IMR-90 (cell line): ENCODE measurements around the gene SERPINB5. TPM values are rescaled to one million over a fixed set of nuclear protein-coding genes. Genes with fewer than 3 reads are reported as not detected.

ENCODE experiments used
- ATAC-seq: fragments of 200-7000 bp; cut with Tn5 transposase; 2 replicates; pipeline ENCODE4 v1.9.1; 2020; ENCODE audit warnings: low read depth, mild to moderate bottlenecking, moderate library complexity
- BruUV-seq: library from RNA; stranded (reverse); fragments of 400-500 nt; replicated peaks from 2 replicates; lab custom pipeline; 2021; lab: Mats Ljungman, UMichigan
- CTCF ChIA-PET: fragments of 300-600 bp; formaldehyde crosslinking; extraction: SDS; loops from one replicate; lab custom pipeline; 2021; ENCODE audit warnings: antibody characterized with exemption; lab: Yijun Ruan, JAX
- POLR2A ChIA-PET: fragments of 300-600 bp; sonication (Branson Sonifier 250); formaldehyde crosslinking; loops from one replicate; lab custom pipeline; 2022; ENCODE audit warnings: antibody characterized with exemption; ENCODE audit not compliant: unreplicated experiment; lab: Charles Lee
- DNase-seq: peaks from one replicate; pipeline ENCODE4 v3.0.0; 2013
- H2AFZ ChIP-seq: replicated peaks from 2 replicates; pipeline ENCODE3; 2013; ENCODE audit warnings: low read length, mild to moderate bottlenecking; ENCODE audit not compliant: poor library complexity
- H2AK5ac ChIP-seq: 2 replicates; pipeline ENCODE4 v1.6.1; 2013; ENCODE audit warnings: low read depth, low read length, inconsistent platforms
- H2AK9ac ChIP-seq: replicated peaks from 2 replicates; pipeline ENCODE3; 2013; ENCODE audit warnings: mild to moderate bottlenecking, low read depth, low read length, moderate library complexity; ENCODE audit not compliant: poor library complexity
- H2BK120ac ChIP-seq: 2 replicates; pipeline ENCODE4 v1.6.1; 2013; ENCODE audit warnings: low read depth, low read length, inconsistent platforms
- H2BK15ac ChIP-seq: 3 replicates; pipeline ENCODE4 v1.6.1; 2013; ENCODE audit warnings: low read depth, low read length, inconsistent platforms
- H2BK20ac ChIP-seq: 2 replicates; pipeline ENCODE4 v1.6.1; 2013; ENCODE audit warnings: low read depth, mild to moderate bottlenecking, inconsistent platforms, low read length, moderate library complexity
- H2BK5ac ChIP-seq: 2 replicates; pipeline ENCODE4 v1.6.1; 2013; ENCODE audit warnings: mild to moderate bottlenecking, low read depth, low read length, inconsistent platforms; ENCODE audit not compliant: poor library complexity, severe bottlenecking
- H3K14ac ChIP-seq: replicated peaks from 2 replicates; pipeline ENCODE4 v1.6.1; 2013; ENCODE audit warnings: low read depth, low read length, inconsistent platforms
- H3K18ac ChIP-seq: 2 replicates; pipeline ENCODE4 v1.6.1; 2013; ENCODE audit warnings: low read depth, low read length, control low read depth
- H3K23ac ChIP-seq: 2 replicates; pipeline ENCODE4 v1.6.1; 2013; ENCODE audit warnings: low read depth, low read length, inconsistent platforms
- H3K27ac ChIP-seq: 2 replicates; pipeline ENCODE4 v1.5.1; 2013; ENCODE audit warnings: mild to moderate bottlenecking, control low read depth, low read length; ENCODE audit not compliant: insufficient read depth
- H3K27me3 ChIP-seq: 2 replicates; pipeline ENCODE4 v1.6.1; 2013; ENCODE audit warnings: low read length; ENCODE audit not compliant: control insufficient read depth, insufficient read depth
- H3K36me3 ChIP-seq: 2 replicates; pipeline ENCODE4 v1.6.1; 2013; ENCODE audit warnings: low read length, mixed read lengths; ENCODE audit not compliant: control insufficient read depth, insufficient read depth
- H3K4ac ChIP-seq: 2 replicates; pipeline ENCODE4 v1.6.1; 2013; ENCODE audit warnings: low read depth, low read length, inconsistent platforms
- H3K4me1 ChIP-seq: 2 replicates; pipeline ENCODE4 v1.6.1; 2013; ENCODE audit warnings: low read length, mixed read lengths; ENCODE audit not compliant: control insufficient read depth, insufficient read depth
- H3K4me2 ChIP-seq: 2 replicates; pipeline ENCODE4 v1.6.1; 2013; ENCODE audit warnings: low read depth, mild to moderate bottlenecking, control low read depth, low read length, moderate library complexity
- H3K4me3 ChIP-seq: 2 replicates; pipeline ENCODE4 v1.5.1; 2013; ENCODE audit warnings: low read depth, mild to moderate bottlenecking, control low read depth, low read length, moderate library complexity; ENCODE audit not compliant: insufficient read depth
- H3K56ac ChIP-seq: 2 replicates; pipeline ENCODE4 v1.6.1; 2013; ENCODE audit warnings: low read length, inconsistent platforms; ENCODE audit not compliant: insufficient read depth; ENCODE audit errors: extremely low read depth
- H3K79me1 ChIP-seq, 2 experiments: 2 replicates each; pipeline ENCODE4 v1.6.1; 2013; ENCODE audit warnings: low read length in 2 of 2, inconsistent platforms in 1 of 2, low read depth in 1 of 2
- H3K9ac ChIP-seq: 2 replicates; pipeline ENCODE4 v1.6.1; 2013; ENCODE audit warnings: low read depth, low read length, control low read depth
- H3K9me1 ChIP-seq: 2 replicates; pipeline ENCODE4 v1.6.1; 2013; ENCODE audit warnings: low read length, inconsistent platforms; ENCODE audit not compliant: insufficient read depth
- H3K9me3 ChIP-seq: 2 replicates; pipeline ENCODE4 v1.6.1; 2013; ENCODE audit warnings: low read length; ENCODE audit not compliant: control insufficient read depth, insufficient read depth
- H4K20me1 ChIP-seq: 2 replicates; pipeline ENCODE4 v1.6.1; 2013; ENCODE audit warnings: low read length, inconsistent platforms; ENCODE audit not compliant: insufficient read depth
- H4K5ac ChIP-seq: 2 replicates; pipeline ENCODE4 v1.6.1; 2013; ENCODE audit warnings: mild to moderate bottlenecking, low read depth, low read length, control low read depth
- H4K8ac ChIP-seq, 2 experiments: 2 replicates each; pipeline ENCODE4 v1.6.1; 2013; ENCODE audit warnings: low read depth in 2 of 2, low read length in 2 of 2, control low read depth in 1 of 2, inconsistent platforms in 1 of 2
- H4K91ac ChIP-seq: 2 replicates; pipeline ENCODE4 v1.6.1; 2013; ENCODE audit warnings: low read depth, low read length, inconsistent platforms; ENCODE audit not compliant: insufficient read depth
- BHLHE40 ChIP-seq: fragments of 150-350 bp; IDR thresholded peaks from 2 replicates; pipeline ENCODE4 v1.6.1; 2016; ENCODE audit warnings: mild to moderate bottlenecking, low read depth, low read length
- CEBPB ChIP-seq: IDR thresholded peaks from 2 replicates; pipeline ENCODE4 v1.6.1; 2012; ENCODE audit warnings: low read depth, low read length, improper control_type of control experiment
- CHD1 ChIP-seq: IDR thresholded peaks from 2 replicates; pipeline ENCODE4 v1.6.1; 2012; ENCODE audit warnings: low read depth, low read length, improper control_type of control experiment
- FOS ChIP-seq: fragments of 150-350 bp; IDR thresholded peaks from 2 replicates; pipeline ENCODE4 v1.6.1; 2016; ENCODE audit warnings: low read depth, low read length
- MAFK ChIP-seq: IDR thresholded peaks from 2 replicates; pipeline ENCODE4 v1.6.1; 2012; ENCODE audit warnings: low read depth, low read length, improper control_type of control experiment
- MAZ ChIP-seq: IDR thresholded peaks from 2 replicates; pipeline ENCODE4 v1.6.1; 2012; ENCODE audit warnings: low read depth, mild to moderate bottlenecking, low read length, improper control_type of control experiment, moderate library complexity, borderline replicate concordance
- MXI1 ChIP-seq: IDR thresholded peaks from 2 replicates; pipeline ENCODE4 v1.6.1; 2012; ENCODE audit warnings: low read depth, mild to moderate bottlenecking, low read length, moderate library complexity, borderline replicate concordance
- NFE2L2 ChIP-seq: fragments of 150-350 bp; IDR thresholded peaks from 2 replicates; pipeline ENCODE4 v1.6.1; 2016; ENCODE audit warnings: low read depth, mild to moderate bottlenecking, low read length
- POLR2A ChIP-seq: IDR thresholded peaks from 2 replicates; pipeline ENCODE4 v1.6.1; 2012; ENCODE audit warnings: mild to moderate bottlenecking, low read depth, low read length
- RAD21 ChIP-seq: IDR thresholded peaks from 2 replicates; pipeline ENCODE4 v1.6.1; 2012; ENCODE audit warnings: low read length, improper control_type of control experiment
- RCOR1 ChIP-seq: IDR thresholded peaks from 2 replicates; pipeline ENCODE4 v1.6.1; 2012; ENCODE audit warnings: mild to moderate bottlenecking, low read length, improper control_type of control experiment; ENCODE audit not compliant: insufficient replicate concordance
- RFX5 ChIP-seq: IDR thresholded peaks from 2 replicates; pipeline ENCODE4 v1.8.0; 2012; ENCODE audit warnings: low read depth, mild to moderate bottlenecking, low read length, moderate library complexity
- SMC3 ChIP-seq: fragments of 150-350 bp; IDR thresholded peaks from 2 replicates; pipeline ENCODE4 v1.6.1; 2016; ENCODE audit warnings: low read depth, mild to moderate bottlenecking, antibody characterized with exemption, low read length, moderate library complexity
- WGBS, 2 experiments: methylation state at CpG; one replicate each; pipeline versions ENCODE4 v1.1.5 to v1.1.7; 2013; ENCODE audit warnings: missing lambda C conversion rate in 2 of 2; ENCODE audit not compliant: insufficient read length in 1 of 2; ENCODE audit errors: extremely low coverage in 2 of 2; 5-methylcytosine and 5-hydroxymethylcytosine counted together
- dilution Hi-C: fragments of 300-500 bp; cut with HindIII; formaldehyde crosslinking; loops from one replicate; pipeline ENCODE4 v1.14.3; 2018; ENCODE audit warnings: low sequenced_read_pairs; ENCODE audit not compliant: unreplicated experiment
- in situ Hi-C: fragments of 300-500 bp; cut with MboI; formaldehyde crosslinking; loops from 3 replicates; pipeline ENCODE4 v1.14.3; 2019; ENCODE audit warnings: low sequenced_read_pairs, inconsistent platforms, mixed read lengths
- intact Hi-C: fragments of 100-400 bp; cut with micrococcal nuclease; formaldehyde crosslinking; loops from 2 replicates; pipeline ENCODE4 v1.10.0; 2022
- polyA plus RNA-seq, 3 experiments: library from polyadenylated mRNA; depleted of rRNA; stranded (reverse); fragments of >200 nt; gene quantifications; 2 replicates each; pipeline ENCODE4 v1.2.3, GENCODE V29; 2012; ENCODE audit warnings: low replicate concordance in 1 of 3
- total RNA-seq: library from RNA; depleted of rRNA; stranded (reverse); fragments of >200 nt; gene quantifications from 2 replicates; pipeline ENCODE4 v1.2.3, GENCODE V29; 2012
- TF ChIP-seq, protein P1 (sequence below): conservative IDR thresholded peaks from 2 replicates; pipeline ENCODE4 v1.5.1; 2012; ENCODE audit warnings: mild to moderate bottlenecking, low read depth, low read length, improper control_type of control experiment
- TF ChIP-seq, protein P2 (sequence below): fragments of 150-350 bp; IDR thresholded peaks from 2 replicates; pipeline ENCODE4 v1.6.1; 2017; ENCODE audit warnings: mild to moderate bottlenecking, antibody characterized with exemption, low read length, low read depth
- TF ChIP-seq, protein P3 (sequence below): fragments of 150-350 bp; IDR thresholded peaks from 2 replicates; pipeline ENCODE4 v1.6.1; 2016; ENCODE audit warnings: low read depth, mild to moderate bottlenecking, low read length, moderate library complexity, borderline replicate concordance

Gene SERPINB5
- total and polyA plus RNA-seq, 2 of the 4 experiments (the other 2 are of a cell fraction), result not detected

DNA sequence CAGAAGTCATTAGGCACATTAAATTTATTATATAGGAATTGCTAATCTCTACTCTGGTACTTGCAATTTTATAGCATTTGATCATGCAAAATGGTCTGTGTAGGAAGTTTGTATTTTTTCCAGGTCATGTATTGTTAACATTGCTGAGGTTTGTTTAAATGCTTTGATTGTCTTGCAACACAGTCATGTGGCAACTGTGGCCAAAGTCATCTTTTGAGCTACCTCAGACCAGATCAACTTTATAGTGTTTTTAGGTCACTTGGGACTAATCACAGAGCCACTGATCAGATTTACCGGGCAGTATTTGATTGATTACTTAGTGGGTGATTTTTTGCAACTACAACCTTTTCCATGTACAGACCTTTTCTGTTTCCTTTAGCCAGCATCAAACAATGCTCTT, 3.7 kb downstream of the SERPINB5 start:
- POLR2A ChIA-PET, result no interaction called here
- H4K20me1 ChIP-seq, result no peaks in the 10 kb centered on the region
- no peak overlapping the region for H3K18ac ChIP-seq
- intact Hi-C loops (no loop called here), in situ Hi-C loops (no loop called here), dilution Hi-C loops (no loop called here)
- peaks cover 9% of the 10 kb centered on the region for H3K27me3 ChIP-seq
- H3K9ac ChIP-seq, result no peak overlapping the region
- TF ChIP-seq MAZ (no peak), SMC3 (no peak), RFX5 (no peak), CHD1 (no peak), CEBPB (no peak), MAFK (no peak), FOS (no peak), POLR2A (no peak), MXI1 (no peak), NFE2L2 (no peak), RCOR1 (no peak), BHLHE40 (no peak), RAD21 (no peak)
- TF ChIP-seq, protein P1, sequence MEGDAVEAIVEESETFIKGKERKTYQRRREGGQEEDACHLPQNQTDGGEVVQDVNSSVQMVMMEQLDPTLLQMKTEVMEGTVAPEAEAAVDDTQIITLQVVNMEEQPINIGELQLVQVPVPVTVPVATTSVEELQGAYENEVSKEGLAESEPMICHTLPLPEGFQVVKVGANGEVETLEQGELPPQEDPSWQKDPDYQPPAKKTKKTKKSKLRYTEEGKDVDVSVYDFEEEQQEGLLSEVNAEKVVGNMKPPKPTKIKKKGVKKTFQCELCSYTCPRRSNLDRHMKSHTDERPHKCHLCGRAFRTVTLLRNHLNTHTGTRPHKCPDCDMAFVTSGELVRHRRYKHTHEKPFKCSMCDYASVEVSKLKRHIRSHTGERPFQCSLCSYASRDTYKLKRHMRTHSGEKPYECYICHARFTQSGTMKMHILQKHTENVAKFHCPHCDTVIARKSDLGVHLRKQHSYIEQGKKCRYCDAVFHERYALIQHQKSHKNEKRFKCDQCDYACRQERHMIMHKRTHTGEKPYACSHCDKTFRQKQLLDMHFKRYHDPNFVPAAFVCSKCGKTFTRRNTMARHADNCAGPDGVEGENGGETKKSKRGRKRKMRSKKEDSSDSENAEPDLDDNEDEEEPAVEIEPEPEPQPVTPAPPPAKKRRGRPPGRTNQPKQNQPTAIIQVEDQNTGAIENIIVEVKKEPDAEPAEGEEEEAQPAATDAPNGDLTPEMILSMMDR, result no peak
- TF ChIP-seq, protein P2, sequence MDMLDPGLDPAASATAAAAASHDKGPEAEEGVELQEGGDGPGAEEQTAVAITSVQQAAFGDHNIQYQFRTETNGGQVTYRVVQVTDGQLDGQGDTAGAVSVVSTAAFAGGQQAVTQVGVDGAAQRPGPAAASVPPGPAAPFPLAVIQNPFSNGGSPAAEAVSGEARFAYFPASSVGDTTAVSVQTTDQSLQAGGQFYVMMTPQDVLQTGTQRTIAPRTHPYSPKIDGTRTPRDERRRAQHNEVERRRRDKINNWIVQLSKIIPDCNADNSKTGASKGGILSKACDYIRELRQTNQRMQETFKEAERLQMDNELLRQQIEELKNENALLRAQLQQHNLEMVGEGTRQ, result no peak
- TF ChIP-seq, protein P3, sequence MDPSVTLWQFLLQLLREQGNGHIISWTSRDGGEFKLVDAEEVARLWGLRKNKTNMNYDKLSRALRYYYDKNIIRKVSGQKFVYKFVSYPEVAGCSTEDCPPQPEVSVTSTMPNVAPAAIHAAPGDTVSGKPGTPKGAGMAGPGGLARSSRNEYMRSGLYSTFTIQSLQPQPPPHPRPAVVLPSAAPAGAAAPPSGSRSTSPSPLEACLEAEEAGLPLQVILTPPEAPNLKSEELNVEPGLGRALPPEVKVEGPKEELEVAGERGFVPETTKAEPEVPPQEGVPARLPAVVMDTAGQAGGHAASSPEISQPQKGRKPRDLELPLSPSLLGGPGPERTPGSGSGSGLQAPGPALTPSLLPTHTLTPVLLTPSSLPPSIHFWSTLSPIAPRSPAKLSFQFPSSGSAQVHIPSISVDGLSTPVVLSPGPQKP, result no peak
- H3K9me3 ChIP-seq, result no peaks in the 10 kb centered on the region
- CTCF ChIA-PET, result no interaction called here
- no peak overlapping the region for H2AK5ac ChIP-seq
- no peak overlapping the region for H3K23ac ChIP-seq
- DNase-seq (no peak), ATAC-seq (no peak)
- H3K4me2 ChIP-seq, result no peak overlapping the region
- no peaks in the 10 kb centered on the region for H3K4me1 ChIP-seq
- WGBS, 2 experiments, result no CpG with 5 or more reads among the region's 1 CpG
- no peak overlapping the region for H3K56ac ChIP-seq
- H2BK15ac ChIP-seq, result no peak overlapping the region
- no peaks in the 10 kb centered on the region for H3K36me3 ChIP-seq
- H2AFZ ChIP-seq, result no peak overlapping the region
- H3K14ac ChIP-seq, result no peak overlapping the region
- no peak overlapping the region for H2BK20ac ChIP-seq
- H3K4ac ChIP-seq, result no peak overlapping the region
- H3K27ac ChIP-seq, result no peak overlapping the region
- H3K79me1 ChIP-seq, result no peaks in the 10 kb centered on the region
- no peak overlapping the region for H2BK5ac ChIP-seq
- H2AK9ac ChIP-seq, result no peak overlapping the region
- H3K4me3 ChIP-seq, result no peak overlapping the region
- H3K9me1 ChIP-seq, result no peaks in the 10 kb centered on the region
- no peak overlapping the region for H4K91ac ChIP-seq
- H4K8ac ChIP-seq, result no peak overlapping the region
- no TSS peak for BruUV-seq
- no peak overlapping the region for H2BK120ac ChIP-seq
- no peak overlapping the region for H4K5ac ChIP-seq
